Skeletal muscle tissue (tissue), 4 donors: Measurements from ENCODE around the gene GPRIN3. TPM values are rescaled to one million over a fixed set of nuclear protein-coding genes. Genes with fewer than 3 reads are reported as not detected.

ENCODE experiments used
- H3K27ac ChIP-seq: one replicate; pipeline ENCODE4 v1.7.0; 2013; ENCODE audit warnings: mild to moderate bottlenecking, low read depth, low read length, inconsistent platforms
- H3K27me3 ChIP-seq, 3 donors: one replicate each; pipeline ENCODE4 v1.7.0; 2013; ENCODE audit warnings: low read length in 3 of 3; ENCODE audit not compliant: control insufficient read depth in 3 of 3, insufficient read depth in 3 of 3
- H3K36me3 ChIP-seq, 3 donors: one replicate each; pipeline ENCODE4 v1.7.0; 2013; ENCODE audit warnings: low read length in 3 of 3; ENCODE audit not compliant: control insufficient read depth in 3 of 3, insufficient read depth in 3 of 3
- H3K4me1 ChIP-seq, 3 donors: one replicate each; pipeline ENCODE4 v1.7.0; 2013; ENCODE audit warnings: low read length in 3 of 3, mild to moderate bottlenecking in 3 of 3; ENCODE audit not compliant: control insufficient read depth in 3 of 3, insufficient read depth in 3 of 3
- H3K4me3 ChIP-seq, 3 donors: one replicate each; pipeline ENCODE4 v1.7.0; 2013; ENCODE audit warnings: low read length in 3 of 3
- H3K9ac ChIP-seq, 3 donors: one replicate each; pipeline ENCODE4 v1.7.0; 2013; ENCODE audit warnings: low read length in 3 of 3, mild to moderate bottlenecking in 3 of 3, moderate library complexity in 2 of 3, low read depth in 1 of 3
- H3K9me3 ChIP-seq, 3 donors: one replicate each; pipeline ENCODE4 v1.7.0; 2013; ENCODE audit warnings: low read length in 3 of 3; ENCODE audit not compliant: control insufficient read depth in 3 of 3
- total RNA-seq: library from RNA; depleted of rRNA; stranded (reverse); fragments of >200 nt; gene quantifications from one replicate; pipeline ENCODE4 v1.2.3, GENCODE V29; 2014
- donor health status: Osteomylitis.

The GPRIN3 gene
- total RNA-seq, 1 donor from 2014 or later: 3.7 TPM

- H3K36me3 ChIP-seq: no peaks in the 10 kb centered on the region
- no peak overlapping the region for H3K9ac ChIP-seq
- H3K27ac ChIP-seq: no peak overlapping the region
- H3K27me3 ChIP-seq: no peaks in the 10 kb centered on the region
- no peaks in the 10 kb centered on the region for H3K9me3 ChIP-seq
- H3K4me3 ChIP-seq: no peak overlapping the region
- H3K4me1 ChIP-seq: no peaks in the 10 kb centered on the region
These were observed 11.2 kb downstream of the GPRIN3 start for GRCh38 chr4:89296399-89296798.

- H3K27ac ChIP-seq: no peak overlapping the region
- H3K9ac ChIP-seq: no peak overlapping the region
These were observed 12.1 kb downstream of the GPRIN3 start for GRCh38 chr4:89295415-89295927.

GRCh38 chr4:89294573-89295269 lies 12.9 kb downstream of the GPRIN3 start:
- Histone ChIP-seq H3K9me3 (no peaks in the 10 kb centered on the region), H3K9ac (no peak overlapping the region), H3K36me3 (no peaks in the 10 kb centered on the region), H3K27me3 (no peaks in the 10 kb centered on the region), H3K4me1 (no peaks in the 10 kb centered on the region), H3K4me3 (no peak overlapping the region), H3K27ac (no peak overlapping the region)

More at GRCh38 chr4:89295415-89295927, 12.1 kb downstream of the GPRIN3 start:
- no peaks in the 10 kb centered on the region for H3K36me3 ChIP-seq
- no peaks in the 10 kb centered on the region for H3K9me3 ChIP-seq
- H3K4me1 ChIP-seq: no peaks in the 10 kb centered on the region
- no peaks in the 10 kb centered on the region for H3K27me3 ChIP-seq
- no peak overlapping the region for H3K4me3 ChIP-seq

GRCh38 chr4:89293299-89293698 lies 14.3 kb downstream of the GPRIN3 start:
- Histone ChIP-seq H3K4me3 (no peak overlapping the region), H3K27ac (no peak overlapping the region), H3K27me3 (no peaks in the 10 kb centered on the region), H3K9me3 (no peaks in the 10 kb centered on the region), H3K9ac (no peak overlapping the region), H3K36me3 (no peaks in the 10 kb centered on the region), H3K4me1 (no peaks in the 10 kb centered on the region)

- Histone ChIP-seq H3K9me3 (no peaks in the 10 kb centered on the region), H3K36me3 (no peaks in the 10 kb centered on the region), H3K4me1 (no peaks in the 10 kb centered on the region), H3K27me3 (no peaks in the 10 kb centered on the region), H3K9ac (no peak overlapping the region), H3K4me3 (no peak overlapping the region), H3K27ac (no peak overlapping the region)
These were observed 16.7 kb downstream of the GPRIN3 start for GRCh38 chr4:89290727-89291516.

GRCh38 chr4:89289312-89289711 lies 18.3 kb downstream of the GPRIN3 start:
- no peaks in the 10 kb centered on the region for H3K36me3 ChIP-seq
- no peak overlapping the region for H3K4me3 ChIP-seq
- no peak overlapping the region for H3K9ac ChIP-seq
- no peaks in the 10 kb centered on the region for H3K9me3 ChIP-seq
- no peaks in the 10 kb centered on the region for H3K4me1 ChIP-seq
- no peaks in the 10 kb centered on the region for H3K27me3 ChIP-seq
- H3K27ac ChIP-seq: no peak overlapping the region

GRCh38 chr4:89288430-89288829 lies 19.2 kb downstream of the GPRIN3 start:
- Histone ChIP-seq H3K4me1 (no peaks in the 10 kb centered on the region), H3K27ac (no peak overlapping the region), H3K9ac (no peak overlapping the region), H3K4me3 (no peak overlapping the region), H3K36me3 (no peaks in the 10 kb centered on the region), H3K27me3 (no peaks in the 10 kb centered on the region), H3K9me3 (no peaks in the 10 kb centered on the region)

GRCh38 chr4:89287945-89288344 lies 19.7 kb downstream of the GPRIN3 start:
- Histone ChIP-seq H3K9ac (no peak overlapping the region), H3K4me1 (no peaks in the 10 kb centered on the region), H3K36me3 (no peaks in the 10 kb centered on the region), H3K27me3 (no peaks in the 10 kb centered on the region), H3K4me3 (no peak overlapping the region), H3K27ac (no peak overlapping the region), H3K9me3 (no peaks in the 10 kb centered on the region)

- Histone ChIP-seq H3K9me3 (no peaks in the 10 kb centered on the region), H3K9ac (no peak overlapping the region), H3K36me3 (no peaks in the 10 kb centered on the region), H3K4me1 (no peaks in the 10 kb centered on the region), H3K4me3 (no peak overlapping the region), H3K27ac (no peak overlapping the region), H3K27me3 (no peaks in the 10 kb centered on the region)
These were observed 21.9 kb downstream of the GPRIN3 start for GRCh38 chr4:89285745-89286144.

- Histone ChIP-seq H3K27me3 (no peaks in the 10 kb centered on the region), H3K4me3 (no peak overlapping the region), H3K4me1 (no peaks in the 10 kb centered on the region), H3K9ac (no peak overlapping the region), H3K36me3 (no peaks in the 10 kb centered on the region), H3K27ac (no peak overlapping the region), H3K9me3 (no peaks in the 10 kb centered on the region)
These were observed 22.8 kb downstream of the GPRIN3 start for GRCh38 chr4:89284828-89285227.
